T-cell (primary cell): ENCODE measurements around the gene PRKCG. TPM values are rescaled to one million over a fixed set of nuclear protein-coding genes. Genes with fewer than 3 reads are reported as not detected.

Source experiments
- ATAC-seq, 4 experiments: fragments of 200-7000 bp in 3 of 4; fragments of 150-1000 bp in 1 of 4; cut with Tn5 transposase; replicated peaks in 1 of 4; 1 replicate in 3 of 4; 2 replicates in 1 of 4; pipeline ENCODE4 v1.10.0; 2021; ENCODE audit warnings: moderate library complexity in 3 of 4, mild to moderate bottlenecking in 2 of 4, moderate number of reproducible peaks in 1 of 4
- CTCF ChIA-PET, 2 donors: fragments of 300-600 bp; sonication (Branson Sonifier 250); formaldehyde crosslinking; loops; one replicate each; lab custom pipeline; 2022; ENCODE audit warnings: antibody characterized with exemption in 2 of 2; lab: Charles Lee
- POLR2A ChIA-PET, 2 donors: fragments of 300-600 bp; sonication (Branson Sonifier 250); formaldehyde crosslinking; loops; one replicate each; lab custom pipeline; 2022; ENCODE audit warnings: antibody characterized with exemption in 2 of 2; lab: Charles Lee
- DNase-seq, 35 experiments: peaks; one replicate each; pipeline versions ENCODE4 v3.0.0 to v3.0.0-alpha.2; 2013 to 2023
- H3K27ac ChIP-seq: one replicate; pipeline ENCODE4 v1.5.1; 2013; ENCODE audit warnings: low read length
- H3K27me3 ChIP-seq, 2 experiments: replicated peaks in 1 of 2; 1 replicate in 1 of 2; 2 replicates in 1 of 2; pipeline versions ENCODE4 v1.6.1 to v1.7.0; 2013; ENCODE audit warnings: low read length in 1 of 2, mixed read lengths in 1 of 2; ENCODE audit not compliant: control insufficient read depth in 2 of 2, insufficient read depth in 2 of 2; ENCODE audit errors: extremely low read depth in 1 of 2
- H3K36me3 ChIP-seq, 2 donors: 1 replicate in 1 of 2; 2 replicates in 1 of 2; pipeline versions ENCODE4 v1.6.1 to v1.7.0; 2013; ENCODE audit warnings: low read length in 1 of 2; ENCODE audit not compliant: control insufficient read depth in 2 of 2, insufficient read depth in 1 of 2; ENCODE audit errors: extremely low read depth in 1 of 2
- H3K4me1 ChIP-seq, 2 experiments: 1 replicate in 1 of 2; 2 replicates in 1 of 2; pipeline versions ENCODE4 v1.6.1 to v1.7.0; 2013; ENCODE audit warnings: low read length in 2 of 2, mixed read lengths in 1 of 2; ENCODE audit not compliant: insufficient read depth in 2 of 2, control insufficient read depth in 1 of 2; ENCODE audit errors: extremely low read depth in 1 of 2
- H3K4me3 ChIP-seq, 2 donors: 1 replicate in 1 of 2; 2 replicates in 1 of 2; pipeline versions ENCODE4 v1.5.1 to v1.7.0; 2013; ENCODE audit warnings: mild to moderate bottlenecking in 2 of 2, low read length in 1 of 2, moderate library complexity in 1 of 2; ENCODE audit not compliant: control insufficient read depth in 1 of 2; ENCODE audit errors: extremely low read depth in 1 of 2
- H3K9me3 ChIP-seq: 2 replicates; pipeline ENCODE4 v1.7.0; 2013
- H3K27ac Mint-ChIP-seq, 2 donors: one replicate each; pipeline ENCODE4 v1.8.0; 2020 to 2021; ENCODE audit warnings: mild to moderate bottlenecking in 2 of 2, mixed read lengths in 2 of 2
- H3K27me3 Mint-ChIP-seq, 2 donors: one replicate each; pipeline ENCODE4 v1.8.0; 2021 to 2022; ENCODE audit warnings: mixed read lengths in 2 of 2
- H3K36me3 Mint-ChIP-seq: one replicate; pipeline ENCODE4 v1.8.0; 2021; ENCODE audit warnings: mixed read lengths
- H3K4me1 Mint-ChIP-seq, 3 donors: one replicate each; pipeline ENCODE4 v1.8.0; 2020 to 2022; ENCODE audit warnings: mixed read lengths in 3 of 3, mild to moderate bottlenecking in 1 of 3
- H3K4me3 Mint-ChIP-seq, 3 donors: one replicate each; pipeline ENCODE4 v1.8.0; 2020 to 2022; ENCODE audit warnings: mild to moderate bottlenecking in 3 of 3, mixed read lengths in 3 of 3, moderate library complexity in 3 of 3
- H3K9me3 Mint-ChIP-seq, 3 donors: one replicate each; pipeline ENCODE4 v1.8.0; 2020 to 2022; ENCODE audit warnings: mixed read lengths in 3 of 3
- WGBS: methylation state at CpG from one replicate; pipeline ENCODE4 v1.1.5; 2013; ENCODE audit warnings: missing lambda C conversion rate; ENCODE audit not compliant: insufficient coverage; 5-methylcytosine and 5-hydroxymethylcytosine counted together
- total RNA-seq, 35 experiments: library from RNA in 6 of 35; stranded (reverse) in 6 of 35; fragments of 120-200 nt in 1 of 35; gene quantifications; one replicate each; pipeline versions ENCODE4 v1.2.1 to v1.2.4 and lab custom pipeline; 2013 to 2026

The PRKCG gene
- total RNA-seq, 5 donors from 2014 or later (not counting 1 experiment from before 2014, with no cell fraction given): 0.15 to 2.4 (median 0.32) TPM; not detected in 2

- Mint-ChIP-seq H3K4me1 (peaks cover 32 to 46% (median 39%) of the 10 kb centered on the region in 3 donors), H3K27me3 (peaks cover 71 to 84% of the 10 kb centered on the region in 2 donors), H3K27ac (peak overlapping the region in 1 of 2 donors; percentile 27), H3K4me3 (peak overlapping the region in 1 of 3 donors; percentile 56), H3K9me3 (peaks cover 0 to 4% (median 0%) of the 10 kb centered on the region in 3 donors), H3K36me3 (no peaks in the 10 kb centered on the region)
- 18% methylated on average over 38 of the region's 48 CpGs for WGBS
- ChIA-PET CTCF (interaction anchor here in 1 of 2 donors (0.6 kb wide), 1 partner anchor 48 kb away, joined by 8 read pairs; no protein-coding TSS in a partner anchor), POLR2A (no interaction called here)
- Histone ChIP-seq H3K4me3 (no peak overlapping the region), H3K27ac (no peak overlapping the region), H3K9me3 (no peaks in the 10 kb centered on the region), H3K27me3 (peaks cover 7 to 70% of the 10 kb centered on the region in 2 experiments), H3K36me3 (no peaks in the 10 kb centered on the region), H3K4me1 (peaks cover 0 to 33% of the 10 kb centered on the region in 2 experiments)
- ATAC-seq: peak; percentile 61 to 78 (median 72)
- DNase-seq: peak; percentile 22 to 79 (median 61)
Measured at GRCh38 chr19:53906211-53907192, 24.5 kb downstream of the PRKCG start.

GRCh38 chr19:53907193-53907581 is 25.2 kb downstream of the PRKCG start:
- ChIA-PET CTCF (interaction anchor here in 1 of 2 donors (0.6 kb wide), 1 partner anchor 49 kb away, joined by 8 read pairs; no protein-coding TSS in a partner anchor), POLR2A (no interaction called here)
- Mint-ChIP-seq H3K9me3 (peaks cover 0 to 4% (median 0%) of the 10 kb centered on the region in 3 donors), H3K4me1 (peaks cover 32 to 46% (median 39%) of the 10 kb centered on the region in 3 donors), H3K27me3 (peaks cover 73 to 86% of the 10 kb centered on the region in 2 donors), H3K36me3 (no peaks in the 10 kb centered on the region), H3K4me3 (peak overlapping the region in 1 of 3 donors; percentile 68), H3K27ac (no peak overlapping the region)
- H3K4me1 ChIP-seq: peaks cover 0 to 33% of the 10 kb centered on the region in 2 experiments
- peaks cover 9 to 76% of the 10 kb centered on the region in 2 experiments for H3K27me3 ChIP-seq
- H3K4me3 ChIP-seq: no peak overlapping the region
- DNase-seq (no peak), ATAC-seq (no peak)
- H3K9me3 ChIP-seq: no peaks in the 10 kb centered on the region
- no peaks in the 10 kb centered on the region for H3K36me3 ChIP-seq
- H3K27ac ChIP-seq: no peak overlapping the region
- 31% methylated on average over 3 of the region's 14 CpGs for WGBS

- peaks cover 0 to 33% of the 10 kb centered on the region in 2 experiments for H3K4me1 ChIP-seq
- Mint-ChIP-seq H3K27ac (no peak overlapping the region), H3K36me3 (no peaks in the 10 kb centered on the region), H3K27me3 (peaks cover 76 to 85% of the 10 kb centered on the region in 2 donors), H3K9me3 (peaks cover 0 to 4% (median 0%) of the 10 kb centered on the region in 3 donors), H3K4me3 (peak overlapping the region; percentile 14 to 68 (median 38)), H3K4me1 (peaks cover 32 to 46% (median 39%) of the 10 kb centered on the region in 3 donors)
- DNase-seq (no peak), ATAC-seq (no peak)
- H3K36me3 ChIP-seq: no peaks in the 10 kb centered on the region
- 31% methylated on average over 16 of the region's 17 CpGs for WGBS
- CTCF ChIA-PET: no interaction called here
- peaks cover 9 to 78% of the 10 kb centered on the region in 2 experiments for H3K27me3 ChIP-seq
- POLR2A ChIA-PET: no interaction called here
- no peak overlapping the region for H3K27ac ChIP-seq
- H3K4me3 ChIP-seq: peak overlapping the region in 1 of 2 donors; percentile 46
- no peaks in the 10 kb centered on the region for H3K9me3 ChIP-seq
Measured at GRCh38 chr19:53907690-53908089, 25.7 kb downstream of the PRKCG start.

GRCh38 chr19:53908106-53908934 is 26.3 kb downstream of the PRKCG start:
- CTCF ChIA-PET: no interaction called here
- WGBS: 8% methylated on average over 33 of the region's 51 CpGs

GRCh38 chr19:53908935-53909415 is 27.0 kb downstream of the PRKCG start, which contains the start of gene CACNG7:
Gene CACNG7 (plus strand): TSS chr19:53909278. CDS start chr19:53912832, 3,554 bp downstream.
- H3K4me3 Mint-ChIP-seq: peak within 1 kb of the TSS; percentile 14 to 68 (median 26)
- CTCF ChIA-PET: no interaction called here
- no peaks in the 10 kb centered on the region for H3K9me3 ChIP-seq
- POLR2A ChIA-PET: no interaction called here
- H3K36me3 ChIP-seq: no peaks in the 10 kb centered on the region
- ATAC-seq (no peak), DNase-seq (no peak)
- H3K4me1 ChIP-seq: peaks cover 0 to 33% of the 10 kb centered on the region in 2 experiments
- peaks cover 9 to 85% of the 10 kb centered on the region in 2 experiments for H3K27me3 ChIP-seq
- H3K4me1 Mint-ChIP-seq: peaks cover 29 to 46% (median 39%) of the 10 kb centered on the region in 3 donors
- H3K27me3 Mint-ChIP-seq: peaks cover 82 to 86% of the 10 kb centered on the region in 2 donors
- peak within 1 kb of the TSS in 1 of 2 donors; percentile 46 for H3K4me3 ChIP-seq
- WGBS: 5% methylated on average over 6 of the region's 28 CpGs
- no peak within 1 kb of the TSS for H3K27ac ChIP-seq
- no peaks in the 10 kb centered on the region for H3K36me3 Mint-ChIP-seq
- peaks cover 0 to 4% (median 0%) of the 10 kb centered on the region in 3 donors for H3K9me3 Mint-ChIP-seq
- peak within 1 kb of the TSS in 1 of 2 donors; percentile 63 for H3K27ac Mint-ChIP-seq

More at GRCh38 chr19:53908106-53908934, 26.3 kb downstream of the PRKCG start:
- Histone ChIP-seq H3K4me3 (peak overlapping the region in 1 of 2 donors; percentile 46), H3K27me3 (peaks cover 9 to 80% of the 10 kb centered on the region in 2 experiments), H3K27ac (no peak overlapping the region), H3K9me3 (no peaks in the 10 kb centered on the region), H3K36me3 (no peaks in the 10 kb centered on the region), H3K4me1 (peaks cover 0 to 33% of the 10 kb centered on the region in 2 experiments)
- Mint-ChIP-seq H3K9me3 (peaks cover 0 to 4% (median 0%) of the 10 kb centered on the region in 3 donors), H3K4me1 (peaks cover 29 to 46% (median 39%) of the 10 kb centered on the region in 3 donors), H3K36me3 (no peaks in the 10 kb centered on the region), H3K27ac (peak overlapping the region in 1 of 2 donors; percentile 63), H3K4me3 (peak overlapping the region; percentile 14 to 68 (median 26)), H3K27me3 (peaks cover 80 to 85% of the 10 kb centered on the region in 2 donors)
- DNase-seq (peak in 22 of 35 experiments; percentile 1 to 52 (median 20)), ATAC-seq (peak; percentile 33 to 77 (median 52))
- POLR2A ChIA-PET: no interaction called here
